Measurements from ENCODE around the gene CST1.
"Not testable (repeated sequence)": the region's sequence is repeated elsewhere in the genome, so short reads cannot be mapped to it uniquely, and the experiment has no call there.

The CST1 gene

DNA sequence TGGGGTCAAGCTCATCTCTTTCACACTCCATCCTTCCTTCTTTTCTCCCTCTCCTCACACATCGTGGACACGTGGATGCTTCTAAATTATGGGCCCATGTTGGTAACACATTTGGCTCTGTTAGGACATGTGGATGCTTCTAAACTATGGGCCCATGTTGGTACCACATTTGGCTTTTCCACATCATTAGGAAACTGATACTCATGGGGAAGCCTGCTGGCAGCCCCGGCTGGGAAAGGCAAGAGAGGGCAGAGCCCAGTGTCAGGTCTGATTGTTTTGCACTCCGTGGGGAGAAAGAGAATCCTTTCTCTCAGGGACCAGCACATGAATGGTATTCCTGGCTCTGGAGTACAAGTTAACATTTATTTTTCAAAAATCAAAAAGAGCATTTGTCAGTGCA, 4.0 kb upstream of the CST1 start:
- DNase-seq, result no peak

DNA sequence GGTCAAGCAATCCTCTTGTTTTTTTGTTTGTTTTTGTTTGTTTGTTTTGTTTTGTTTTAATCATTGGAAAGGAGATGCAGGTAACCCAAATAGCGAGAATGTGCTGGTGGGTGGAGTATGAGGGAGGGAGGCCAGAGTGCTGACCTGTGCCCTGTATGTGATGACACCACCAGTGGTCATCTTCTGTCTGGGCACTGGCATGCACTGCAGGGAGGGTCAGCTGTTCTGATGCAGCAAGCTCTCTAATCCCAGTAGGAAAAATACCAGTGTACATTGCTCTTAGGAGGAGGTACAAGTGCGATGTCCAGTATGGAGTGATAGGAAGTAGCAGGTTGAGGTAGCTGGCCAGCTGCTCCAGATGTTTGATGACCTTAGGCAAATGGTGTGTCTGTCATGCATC, 2.9 kb upstream of the CST1 start:
- DNase-seq, result no peak

DNA sequence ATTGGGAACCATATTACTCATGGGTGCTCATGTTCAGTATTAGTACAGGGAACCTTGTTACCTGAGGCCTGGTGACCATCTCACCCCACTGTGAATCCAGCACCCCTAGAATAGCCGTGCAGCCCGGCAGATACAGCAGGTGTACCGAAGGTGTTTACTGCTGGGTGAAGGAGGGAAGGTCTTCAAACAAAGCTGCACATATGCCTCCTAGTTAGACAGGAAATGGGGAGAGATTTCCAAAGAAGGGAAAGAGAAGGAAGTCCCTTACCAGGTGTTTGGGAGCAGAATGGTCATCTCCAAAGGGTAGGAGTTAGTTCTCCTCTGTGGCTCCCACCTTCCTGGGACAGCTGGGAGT, 2.4 kb upstream of the CST1 start:
- DNase-seq, result no peak

DNA sequence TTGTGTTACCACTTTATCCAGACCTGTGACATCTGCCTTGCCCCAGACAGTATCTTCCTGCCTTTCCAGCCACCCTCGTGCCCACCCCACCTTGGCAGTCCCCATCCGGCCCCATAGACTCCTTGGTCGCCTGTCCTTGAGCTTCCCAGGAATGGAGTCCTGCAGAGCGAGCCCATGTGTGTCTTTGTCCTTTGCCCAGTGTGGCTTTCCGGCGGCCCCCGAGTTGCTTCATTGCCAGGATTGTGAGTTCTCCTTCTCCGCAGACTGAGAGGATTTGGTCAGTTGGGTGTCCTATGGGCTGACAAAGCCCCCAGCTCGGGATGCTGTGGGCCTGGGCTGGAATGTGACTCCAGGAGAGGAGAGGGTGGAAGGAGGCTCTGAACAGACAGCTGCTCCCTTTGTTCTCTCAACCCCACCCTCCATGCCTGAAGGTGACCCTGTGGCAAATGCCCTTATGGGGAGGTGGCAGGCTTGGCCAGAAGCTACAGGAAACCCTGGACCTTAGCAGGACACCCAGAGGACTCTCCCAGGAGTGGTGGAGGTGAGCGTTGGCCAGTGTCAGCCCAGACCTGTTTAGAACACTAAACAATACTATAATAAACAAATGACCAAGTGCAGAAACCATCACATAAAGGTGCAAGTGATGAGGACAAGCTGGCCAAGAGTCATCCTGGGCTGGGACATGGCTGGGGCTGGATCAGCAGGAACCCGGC, 1.9 kb upstream of the CST1 start:
- no peak for DNase-seq

DNA sequence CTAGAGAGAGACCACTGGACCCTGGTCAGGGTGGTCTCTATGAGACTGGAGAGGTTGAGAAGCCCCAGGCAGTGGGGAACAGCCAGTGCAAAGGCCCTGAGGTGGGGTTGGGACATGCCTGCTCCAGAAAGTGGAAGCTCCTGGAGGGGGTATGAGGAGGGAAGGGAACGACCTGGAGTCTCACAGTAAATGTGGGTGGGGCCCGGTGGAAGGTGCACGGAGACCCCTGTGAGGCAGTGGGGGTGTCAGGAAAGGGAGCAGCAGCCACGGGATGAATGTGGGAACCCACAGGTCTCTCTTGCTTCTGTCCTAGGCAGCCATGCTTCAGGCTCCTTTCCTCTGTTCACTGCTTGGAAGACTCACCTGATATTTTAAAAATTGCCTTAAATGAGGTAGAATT, 1.3 kb upstream of the CST1 start:
- DNase-seq, result no peak

DNA sequence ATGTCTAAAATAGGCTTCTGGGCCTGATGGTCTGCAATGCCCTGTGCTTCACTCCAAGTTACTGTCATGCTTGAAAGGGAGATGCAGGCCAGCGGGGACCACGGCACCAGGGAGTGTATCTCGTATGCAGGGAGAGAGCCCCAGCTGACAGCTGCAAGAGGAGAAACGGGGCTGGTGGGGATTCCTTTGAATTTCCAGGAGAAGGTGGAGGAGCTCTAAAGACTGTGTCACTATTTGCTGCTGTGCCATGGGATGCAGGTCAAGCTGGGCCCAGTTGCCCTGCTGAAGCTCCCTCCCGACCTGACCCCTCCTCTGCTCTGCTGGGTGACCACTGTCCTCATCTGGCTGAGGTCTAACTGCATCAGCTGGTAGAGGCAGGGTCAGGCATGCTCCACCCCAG, 989 bp downstream of the CST1 start:
- DNase-seq, result no peak

DNA sequence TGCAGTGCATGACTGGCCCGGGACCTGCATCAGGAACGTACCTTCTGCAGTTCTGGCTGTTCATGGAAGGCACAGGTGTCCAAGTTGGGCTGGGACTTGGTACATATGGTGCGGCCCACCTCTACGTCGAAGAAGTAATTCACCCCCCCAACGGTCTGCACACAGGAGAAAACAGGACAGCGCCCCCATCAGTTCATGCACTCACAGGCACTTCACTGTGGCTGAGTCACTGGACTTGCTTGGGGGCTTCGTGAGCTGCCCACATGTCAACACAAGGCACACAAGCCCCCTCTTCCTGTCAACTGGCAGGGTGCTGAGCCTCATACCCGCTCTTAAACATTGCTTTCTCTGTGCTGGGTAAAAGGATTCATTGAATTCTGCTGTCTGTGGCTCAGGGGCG, 1.8 kb downstream of the CST1 start:
- not testable (repeated sequence) for DNase-seq

DNA sequence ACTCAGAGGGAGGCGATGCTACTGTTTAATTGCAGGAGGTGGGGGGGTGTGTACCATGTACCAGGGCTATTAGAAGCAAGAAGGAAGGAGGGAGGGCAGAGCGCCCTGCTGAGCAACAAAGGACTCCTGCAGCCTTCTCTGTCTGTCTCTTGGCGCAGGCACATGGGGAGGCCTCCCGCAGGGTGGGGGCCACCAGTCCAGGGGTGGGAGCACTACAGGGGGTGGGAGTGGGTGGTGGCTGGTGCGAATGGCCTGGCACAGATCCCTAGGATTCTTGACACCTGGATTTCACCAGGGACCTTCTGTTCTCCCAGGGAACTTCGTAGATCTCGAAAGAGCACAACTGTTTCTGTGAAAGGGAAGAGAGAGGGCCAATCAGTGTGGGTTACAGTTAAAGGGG, 3.2 kb downstream of the CST1 start:
- peak in 2 of 3 experiments; percentile 58 to 74 for DNase-seq

DNA sequence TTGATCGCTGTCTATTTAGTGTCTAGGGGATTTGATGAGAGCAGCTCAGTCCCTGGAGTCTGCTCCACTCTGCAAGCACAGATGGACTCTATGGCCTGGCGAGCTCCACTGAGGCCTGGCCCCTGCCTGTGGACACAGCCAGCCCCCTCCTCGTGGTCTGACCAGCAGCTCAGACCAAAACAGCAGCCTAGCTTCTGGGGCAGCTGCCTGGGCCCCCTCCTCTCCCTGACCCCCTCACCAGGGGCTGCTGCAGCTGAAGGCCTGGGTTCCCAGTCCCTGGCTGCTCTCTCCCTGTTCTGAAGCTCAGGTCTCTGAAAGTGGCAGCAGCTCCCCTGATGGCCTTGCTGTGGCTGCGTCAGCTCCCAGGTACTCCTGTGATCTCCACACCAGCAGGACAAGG, 3.6 kb downstream of the CST1 start:
- DNase-seq, result not testable (repeated sequence)

DNA sequence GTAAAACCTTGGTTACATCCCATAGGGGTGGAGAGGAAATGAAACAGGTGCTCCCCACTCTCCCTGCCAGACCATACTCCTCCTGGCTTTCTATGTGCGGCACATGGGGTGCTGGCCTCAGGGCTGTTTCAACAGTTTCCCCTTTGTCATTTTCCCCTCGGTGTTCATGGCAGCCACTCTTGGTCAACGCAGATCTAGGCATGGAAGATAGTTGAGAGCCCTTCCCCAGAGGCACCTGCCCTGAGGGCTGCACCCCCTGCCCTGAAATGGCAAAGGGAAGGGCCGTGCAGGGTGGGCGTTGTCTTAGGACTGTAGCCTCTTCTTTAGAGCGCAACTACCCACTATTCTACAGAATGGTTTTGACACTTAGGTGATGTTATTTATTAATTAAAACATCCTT, 4.4 kb downstream of the CST1 start:
- DNase-seq, result no peak

DNA sequence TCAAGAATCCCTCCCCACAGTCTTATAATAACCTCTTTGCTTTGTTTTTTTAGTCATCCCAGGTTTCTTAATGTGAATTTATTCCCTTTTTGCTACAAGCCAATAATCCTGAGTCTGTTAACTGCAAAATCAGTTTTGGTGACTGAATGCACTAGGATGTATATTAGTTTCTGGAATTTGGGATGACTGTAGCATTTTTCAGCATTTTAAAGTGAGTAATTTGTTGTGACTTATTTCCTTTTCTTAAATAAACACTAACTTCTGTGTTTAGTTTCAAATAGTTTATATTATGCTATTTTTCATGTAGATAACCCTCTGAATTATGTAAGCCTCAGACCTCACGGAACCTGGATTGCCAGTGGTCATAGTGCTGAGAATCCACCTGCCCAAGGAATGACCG, 5.5 kb downstream of the CST1 start:
- no peak for DNase-seq

DNA sequence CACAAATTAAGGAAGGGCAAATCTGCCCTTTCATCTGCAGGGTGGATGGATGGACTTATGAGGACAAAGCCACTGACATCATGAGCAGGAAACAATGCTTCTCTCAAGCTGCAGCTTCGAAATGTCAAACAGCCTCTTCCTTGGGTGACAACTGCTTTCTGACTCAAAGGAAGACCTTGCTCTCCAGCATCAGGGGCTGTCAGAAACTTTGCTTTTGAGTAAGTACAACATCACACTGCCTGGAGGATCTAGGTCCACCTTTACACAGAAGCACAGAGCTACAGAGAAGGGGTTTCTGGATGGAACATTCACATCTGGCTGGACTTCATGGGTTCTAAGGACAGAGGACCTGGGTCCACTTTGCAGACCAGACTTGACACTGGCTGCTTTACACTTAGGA, 5.9 kb downstream of the CST1 start:
- DNase-seq, result no peak

DNA sequence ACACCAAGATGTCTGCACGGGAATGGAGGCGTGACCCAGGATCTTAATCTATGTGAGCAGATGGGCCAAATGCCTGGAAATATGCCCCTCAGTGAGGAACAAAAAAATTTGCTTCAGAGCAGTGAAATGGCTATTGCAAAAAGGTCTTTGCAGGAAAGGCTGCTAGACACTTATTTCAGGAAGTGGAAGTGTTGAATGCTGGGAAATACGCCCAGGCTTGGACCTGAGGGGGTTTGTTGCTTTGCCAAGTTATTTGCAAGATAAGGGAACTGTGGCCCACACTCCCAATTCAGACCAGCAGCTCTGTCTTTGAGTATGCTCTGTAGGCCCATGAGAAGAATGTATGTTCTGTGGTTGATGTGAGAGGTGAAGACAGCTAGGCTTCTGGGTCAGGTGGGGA, 15.3 kb downstream of the CST1 start:
- not testable (repeated sequence) for DNase-seq

DNA sequence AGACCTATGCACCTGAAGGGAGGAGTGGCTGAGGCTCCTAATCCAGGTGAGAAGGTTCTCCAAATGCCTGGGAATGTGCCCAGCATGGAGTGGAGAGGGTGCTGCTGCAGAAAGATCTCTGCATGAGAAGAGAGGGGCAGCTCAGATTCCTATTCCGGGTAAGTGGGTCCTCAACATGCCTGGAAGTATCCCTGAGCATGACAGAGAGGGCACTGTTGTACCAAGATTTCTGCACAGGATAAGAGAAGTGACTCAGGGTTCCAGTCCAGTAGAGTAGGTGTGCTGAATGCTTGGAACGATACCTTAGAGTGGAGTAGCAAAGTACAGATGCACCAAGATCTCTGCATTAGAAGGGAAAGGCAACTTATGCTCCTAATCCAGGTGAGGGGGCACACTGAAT, 15.8 kb downstream of the CST1 start:
- DNase-seq, result not testable (repeated sequence)

DNA sequence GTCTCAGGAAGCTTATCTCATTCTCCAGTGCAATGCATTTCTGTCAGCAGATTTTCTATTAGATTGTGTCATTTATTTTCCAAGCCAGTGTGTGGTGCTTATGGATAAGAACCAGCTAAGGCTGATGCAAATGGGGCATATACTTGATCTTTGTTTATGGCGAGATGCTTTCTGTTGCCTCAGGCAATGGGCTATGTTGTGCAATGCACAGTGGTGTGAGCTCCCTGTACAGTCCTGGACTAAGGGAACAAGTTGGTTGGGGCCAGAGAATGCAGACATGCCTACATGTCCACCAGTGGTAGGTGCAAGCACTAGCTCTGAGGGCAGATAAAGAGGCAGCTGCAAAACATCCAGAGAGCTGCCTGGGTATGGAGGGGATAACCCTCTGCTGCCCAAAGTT, 16.3 kb downstream of the CST1 start:
- DNase-seq, result not testable (repeated sequence)

DNA sequence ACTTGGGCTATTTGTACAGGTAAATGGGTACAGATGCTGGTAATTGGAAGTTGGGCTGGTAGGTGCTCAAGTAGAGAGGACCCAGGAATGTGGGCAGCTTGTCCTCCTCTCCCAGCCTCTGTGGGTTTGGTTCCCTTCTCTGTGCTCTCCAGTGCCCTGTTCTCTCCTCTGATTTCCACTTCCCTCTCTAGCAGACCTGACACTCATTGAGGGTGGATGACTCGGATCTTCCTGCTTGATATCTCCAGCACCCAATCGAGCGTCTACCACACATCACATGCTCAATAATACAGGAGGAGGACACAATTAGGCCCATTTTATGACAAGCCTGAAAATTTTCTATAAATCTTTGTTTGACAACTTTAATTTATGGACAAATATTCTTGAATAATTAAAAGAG, 23.7 kb downstream of the CST1 start:
- no peak for DNase-seq

DNA sequence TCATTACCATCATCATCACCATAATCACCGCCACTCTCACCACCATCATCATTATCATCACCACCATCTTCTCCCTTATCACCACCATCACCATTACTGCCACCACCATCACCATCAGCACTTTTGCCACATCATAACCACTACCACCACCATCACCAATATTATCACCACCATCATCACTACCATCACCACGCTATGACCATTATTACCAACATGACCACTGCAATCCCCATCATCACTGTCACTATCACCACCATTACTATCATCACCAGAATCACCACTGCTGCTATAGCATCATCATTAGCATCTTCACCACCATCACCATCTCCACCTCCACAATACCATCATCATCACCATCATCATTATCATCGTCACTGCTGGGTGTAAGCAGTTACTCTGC, 25.6 kb downstream of the CST1 start:
- no peak for DNase-seq

DNA sequence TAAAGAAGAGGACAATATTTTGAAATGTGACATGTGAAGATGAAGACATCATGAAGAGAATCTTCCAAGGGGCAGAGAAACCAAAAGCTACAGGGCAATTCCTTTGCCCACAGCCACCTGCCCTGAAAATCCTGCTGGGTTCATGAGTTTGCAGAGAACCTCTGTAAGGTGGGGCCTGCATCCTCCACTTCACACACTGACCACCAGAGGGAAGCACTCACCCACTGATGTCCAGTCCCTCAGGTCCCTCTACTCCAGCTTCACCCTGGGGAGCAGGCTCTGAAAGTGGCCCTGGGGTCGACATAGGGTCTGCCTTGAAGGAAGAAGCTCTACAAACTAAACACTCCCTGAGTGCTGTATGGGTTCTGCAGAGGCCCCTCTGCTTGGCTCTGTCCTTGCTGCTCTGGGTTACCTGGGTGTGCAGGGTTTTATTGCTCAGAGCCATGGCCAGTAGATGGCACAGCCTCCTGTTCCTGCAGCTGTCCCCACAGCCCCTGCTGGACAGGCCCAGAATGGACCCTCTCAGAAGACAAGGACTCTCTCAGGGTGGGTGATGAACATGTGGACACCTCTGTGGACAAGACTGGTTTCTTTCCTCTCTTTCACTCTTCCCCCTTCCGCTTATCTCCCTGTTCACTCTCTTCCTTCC, 27.0 kb downstream of the CST1 start:
- peak; percentile 3 to 48 (median 15) for DNase-seq

DNA sequence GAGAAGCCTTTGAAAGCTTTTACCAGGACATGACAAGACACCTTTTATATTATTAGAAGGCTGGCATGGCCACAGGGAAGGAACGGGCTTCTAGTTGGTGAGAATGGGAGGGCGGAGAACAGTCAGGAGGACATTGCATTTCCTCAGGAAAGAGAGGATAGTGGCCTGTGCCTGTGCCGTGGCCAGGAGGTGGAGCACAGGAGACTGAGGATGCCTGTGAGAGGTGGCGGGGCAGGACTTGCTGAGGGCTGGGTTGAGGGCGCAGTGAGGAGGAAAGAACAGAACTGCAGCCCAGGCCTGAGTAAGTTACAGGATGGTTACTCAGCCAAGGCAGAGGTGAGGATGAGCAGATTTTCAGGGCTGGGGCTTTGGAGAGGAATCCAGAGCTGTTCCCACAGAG, 27.9 kb downstream of the CST1 start:
- not testable (repeated sequence) for DNase-seq

DNA sequence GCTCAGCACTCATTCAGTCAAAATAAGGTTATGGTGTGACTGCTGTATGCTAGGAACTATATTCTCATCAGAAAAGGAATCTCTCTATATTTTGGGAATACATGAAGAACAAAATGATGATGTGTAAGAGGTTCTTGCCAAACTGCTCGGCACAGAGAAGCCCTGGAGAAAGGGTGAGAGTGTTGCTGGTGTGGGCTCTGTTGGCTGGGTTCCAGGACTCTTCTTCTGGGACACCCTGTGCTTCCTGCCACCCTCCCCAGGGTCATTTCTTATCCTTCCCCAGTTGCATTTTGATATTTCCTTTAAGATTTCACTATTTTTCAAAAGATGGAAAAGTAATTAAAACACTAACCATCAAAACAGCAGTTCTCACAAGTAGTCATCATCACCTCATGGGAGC, 28.8 kb downstream of the CST1 start:
- DNase-seq, result no peak

DNA sequence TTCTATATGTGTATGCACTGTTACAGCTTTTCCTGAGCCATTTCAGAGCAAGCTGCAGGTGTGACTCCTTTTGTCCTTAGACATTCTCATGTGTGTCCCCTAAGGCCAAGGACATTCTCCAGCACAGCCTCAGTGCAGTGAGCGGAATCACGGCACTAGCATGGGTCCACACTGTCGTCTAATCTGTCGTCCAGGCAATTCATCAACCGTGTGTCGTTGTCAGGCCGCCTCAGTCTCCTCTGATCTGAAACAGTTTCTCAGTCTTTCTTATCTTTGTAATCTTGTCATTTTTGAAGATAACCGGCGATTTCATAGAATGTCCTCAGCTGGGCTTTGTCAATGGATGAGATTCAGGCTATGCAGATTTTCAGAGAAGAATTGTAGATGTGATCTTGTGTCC, 31.4 kb downstream of the CST1 start:
- DNase-seq, result not testable (repeated sequence)

DNA sequence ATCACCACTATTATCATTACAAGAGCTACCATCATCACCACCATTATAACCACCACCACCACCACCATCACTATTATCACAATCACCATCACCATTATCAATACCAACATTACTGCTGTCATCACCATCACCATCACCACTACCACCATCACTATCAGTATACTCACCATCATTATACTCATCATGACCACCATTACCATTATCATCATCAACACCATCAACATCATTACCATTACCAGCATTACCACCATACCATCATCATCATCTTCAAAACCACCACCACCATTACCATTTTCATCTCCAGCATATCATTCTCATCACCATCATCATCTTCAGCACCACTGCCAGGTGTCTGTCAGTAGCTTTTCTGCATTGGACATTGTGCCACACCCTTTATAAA, 39.0 kb downstream of the CST1 start:
- not testable (repeated sequence) for DNase-seq

DNA sequence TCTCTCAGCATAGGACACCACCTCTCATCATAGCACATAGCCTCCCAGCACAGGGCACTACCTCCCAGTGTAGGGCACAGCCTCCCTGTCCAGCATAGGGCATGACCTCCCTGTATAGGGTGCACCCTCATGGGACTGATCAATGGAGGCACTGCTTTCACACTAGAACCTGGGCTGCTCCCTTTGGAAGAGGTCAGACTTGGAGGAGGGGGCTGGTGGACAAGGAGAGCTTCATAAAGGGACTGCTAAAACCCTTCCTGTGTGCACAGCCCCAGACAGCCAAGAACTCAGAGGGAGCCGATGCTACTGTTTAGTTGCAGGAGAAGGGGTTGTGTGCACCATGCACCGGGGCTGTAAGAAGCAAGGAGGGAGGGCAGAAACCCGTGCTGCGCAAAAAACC, 40.0 kb downstream of the CST1 start:
- no peak for DNase-seq

DNA sequence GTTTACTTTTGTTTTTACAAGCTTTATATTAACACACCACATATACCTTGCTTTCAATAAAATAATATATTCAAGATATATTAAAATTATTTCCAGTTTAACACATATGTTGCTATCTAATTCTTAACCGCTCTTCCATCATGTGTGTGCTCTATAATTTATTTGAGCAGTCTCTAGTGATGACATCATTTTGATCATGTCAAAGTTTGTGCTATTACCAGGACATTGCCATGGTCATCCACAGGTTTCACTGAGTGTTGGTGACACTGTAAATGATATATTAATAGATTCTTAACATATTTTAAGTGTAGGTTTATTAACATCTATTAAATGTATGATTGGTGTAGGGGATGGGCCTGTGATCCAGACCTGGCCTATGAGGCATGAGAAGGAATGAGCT, 44.8 kb downstream of the CST1 start:
- no peak for DNase-seq

DNA sequence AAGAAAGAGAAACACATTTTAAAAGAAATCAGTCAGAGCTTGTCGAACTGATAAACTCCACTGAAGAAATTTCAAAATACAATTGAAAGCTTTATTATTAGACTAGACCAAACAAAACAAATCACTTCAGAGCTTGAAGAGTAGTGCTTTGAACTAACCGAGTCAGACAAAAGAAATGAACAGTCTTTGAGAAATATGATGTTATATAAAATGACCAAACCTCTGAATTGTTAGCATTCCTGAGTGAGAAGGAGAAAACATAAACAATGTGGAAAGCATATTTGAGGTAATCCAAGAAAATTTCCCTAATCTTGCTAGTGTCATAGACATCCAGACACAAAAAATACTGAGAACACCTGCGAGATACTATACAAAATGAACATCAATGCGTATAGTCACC, 48.7 kb downstream of the CST1 start:
- no peak for DNase-seq

Data from NCI-H1417 (cell line).